Endothelial cell of umbilical vein (primary cell): Measurements from ENCODE around the gene PRCC.

Experiments
- CTCF ChIP-seq, 2 donors: IDR thresholded peaks; 1 replicate in 1 of 2; 2 replicates in 1 of 2; pipeline ENCODE4 v1.5.1; 2011; ENCODE audit warnings: low read length in 2 of 2, mild to moderate bottlenecking in 2 of 2, moderate library complexity in 2 of 2, control low read depth in 1 of 2, inconsistent platforms in 1 of 2, low read depth in 1 of 2; ENCODE audit not compliant: insufficient read depth in 1 of 2; ENCODE audit errors: extremely low read depth in 1 of 2
- POLR2A ChIP-seq: IDR thresholded peaks from 2 replicates; pipeline ENCODE4 v1.6.1; 2012; ENCODE audit warnings: low read depth, mild to moderate bottlenecking, control low read depth, low read length

- TF ChIP-seq POLR2A (no peak), CTCF (IDR thresholded peaks at IDR 0.05; ENCODE audit: extremely low read depth in 1 of 2, insufficient read depth in 1 of 2, low read depth in 1 of 2, low read length in 2 of 2) (no peak)
Measured at GRCh38 chr1:156828400-156829124, 61.2 kb downstream of the PRCC start.
